ENCODE measurements around the gene CDK6.

CDK6 gene

GRCh38 chr7:92684274-92684673 is 152.1 kb downstream of the CDK6 start:
- Histone ChIP-seq H4K20me1 (ENCODE audit: insufficient read depth, low read length) (0 out of 2 replicates have a peak, but pooled peaks cover 4% of the 10 kb centered on the region), H3K4me3 (ENCODE audit: low read depth in 1 of 2, low read length in 2 of 2) (no peak overlapping the region), H3K27ac (ENCODE audit: low read length) (peak overlapping the region; percentile 75), H3K27me3 (ENCODE audit: insufficient read depth, low read length, poor library complexity) (no peaks in the 10 kb centered on the region), H3K4me2 (ENCODE audit: insufficient read depth, low read length) (no peak overlapping the region; the same call in 1 of the 2 replicates), H2AFZ (ENCODE audit: low read depth, low read length) (no peak overlapping the region), H3K4me1 (ENCODE audit: insufficient read depth, low read length) (peaks cover 100% of the 10 kb centered on the region), H3K36me3 (ENCODE audit: insufficient read depth, low read length) (peaks cover 90% of the 10 kb centered on the region), H3K9me3 (ENCODE audit: insufficient read depth, low read length, severe bottlenecking) (no peaks in the 10 kb centered on the region), H3K79me2 (ENCODE audit: insufficient read depth, low read length) (peaks cover 100% of the 10 kb centered on the region), H3K9ac (ENCODE audit: low read depth, low read length) (peak overlapping the region; percentile 49)
- ATAC-seq (ENCODE audit: insufficient read depth, low read depth) (no peak), DNase-seq (no peak)
- TF ChIP-seq EZH2 (IDR thresholded peaks at IDR 0.05; ENCODE audit: borderline replicate concordance, low read depth, low read length, severe bottlenecking) (no peak), CTCF (IDR thresholded peaks at IDR 0.05; ENCODE audit: borderline replicate concordance, extremely low read depth, low read length, poor library complexity, severe bottlenecking) (no peak)

- no peak for TF ChIP-seq CTCF (IDR thresholded peaks at IDR 0.05; ENCODE audit: borderline replicate concordance, extremely low read depth, low read length, poor library complexity, severe bottlenecking)
- no peak for TF ChIP-seq EZH2 (IDR thresholded peaks at IDR 0.05; ENCODE audit: borderline replicate concordance, low read depth, low read length, severe bottlenecking)
- Histone ChIP-seq H3K9me3 (ENCODE audit: insufficient read depth, low read length, severe bottlenecking) (no peaks in the 10 kb centered on the region), H2AFZ (ENCODE audit: low read depth, low read length) (no peak overlapping the region), H4K20me1 (ENCODE audit: insufficient read depth, low read length) (0 out of 2 replicates have a peak, but pooled peaks cover 4% of the 10 kb centered on the region), H3K4me1 (ENCODE audit: insufficient read depth, low read length) (peaks cover 100% of the 10 kb centered on the region), H3K36me3 (ENCODE audit: insufficient read depth, low read length) (peaks cover 89% of the 10 kb centered on the region), H3K4me2 (ENCODE audit: insufficient read depth, low read length) (no peak overlapping the region), H3K27me3 (ENCODE audit: insufficient read depth, low read length, poor library complexity) (no peaks in the 10 kb centered on the region), H3K4me3 (ENCODE audit: low read depth in 1 of 2, low read length in 2 of 2) (no peak overlapping the region), H3K9ac (ENCODE audit: low read depth, low read length) (peak overlapping the region; percentile 49; the same call in 1 of the 2 replicates), H3K27ac (ENCODE audit: low read length) (peak overlapping the region; percentile 75), H3K79me2 (ENCODE audit: insufficient read depth, low read length) (peaks cover 100% of the 10 kb centered on the region)
- ATAC-seq (ENCODE audit: insufficient read depth, low read depth) (no peak), DNase-seq (no peak)
Measured at GRCh38 chr7:92682903-92683539, 153.4 kb downstream of the CDK6 start.

GRCh38 chr7:92682330-92682729 is 154.0 kb downstream of the CDK6 start:
- no peak for TF ChIP-seq CTCF (IDR thresholded peaks at IDR 0.05; ENCODE audit: borderline replicate concordance, extremely low read depth, low read length, poor library complexity, severe bottlenecking)
- no peak for TF ChIP-seq EZH2 (IDR thresholded peaks at IDR 0.05; ENCODE audit: borderline replicate concordance, low read depth, low read length, severe bottlenecking)
- Histone ChIP-seq H3K4me2 (ENCODE audit: insufficient read depth, low read length) (no peak overlapping the region), H2AFZ (ENCODE audit: low read depth, low read length) (no peak overlapping the region)

More at GRCh38 chr7:92682330-92682729, 154.0 kb downstream of the CDK6 start:
- H3K27ac ChIP-seq (ENCODE audit: low read length) = peak overlapping the region; percentile 75
- no peaks in the 10 kb centered on the region for H3K9me3 ChIP-seq (ENCODE audit: insufficient read depth, low read length, severe bottlenecking)
- H3K9ac ChIP-seq (ENCODE audit: low read depth, low read length) = no peak overlapping the region
- H3K27me3 ChIP-seq (ENCODE audit: insufficient read depth, low read length, poor library complexity) = no peaks in the 10 kb centered on the region
- DNase-seq (no peak), ATAC-seq (ENCODE audit: insufficient read depth, low read depth) (no peak)
- H4K20me1 ChIP-seq (ENCODE audit: insufficient read depth, low read length) = 0 out of 2 replicates have a peak, but pooled peaks cover 4% of the 10 kb centered on the region
- H3K4me3 ChIP-seq (ENCODE audit: low read depth in 1 of 2, low read length in 2 of 2) = no peak overlapping the region
- peaks cover 83% of the 10 kb centered on the region for H3K36me3 ChIP-seq (ENCODE audit: insufficient read depth, low read length)
- H3K4me1 ChIP-seq (ENCODE audit: insufficient read depth, low read length) = peaks cover 96% of the 10 kb centered on the region
- H3K79me2 ChIP-seq (ENCODE audit: insufficient read depth, low read length) = peaks cover 100% of the 10 kb centered on the region
